ENCODE measurements around the gene HGFAC.

- TF ChIP-seq FOXP2 (optimal IDR thresholded peaks at IDR 0.05; ENCODE audit: control extremely low read depth, extremely low read length, insufficient read depth) (no peak), EZH2 (IDR thresholded peaks at IDR 0.05) (no peak), POLR2AphosphoS5 (IDR thresholded peaks at IDR 0.05; ENCODE audit: borderline replicate concordance, low read depth, low read length) (no peak)
Measured at GRCh38 chr4:3430524-3430923, 11.2 kb upstream of the HGFAC start.

Data from SK-N-MC (cell line).